Left lung (tissue), 10 donors: ENCODE results near the gene RAD1. TPM values are rescaled to one million over a fixed set of nuclear protein-coding genes. Genes with fewer than 3 reads are reported as not detected.

ENCODE experiments used
- ATAC-seq: fragments of 200-7000 bp; cut with Tn5 transposase; one replicate; pipeline ENCODE4 v1.9.1; 2020; ENCODE audit warnings: moderate library complexity
- DNase-seq, 4 donors: peaks; one replicate each; pipeline ENCODE4 v3.0.0-alpha.2; 2013 to 2020
- H3K27ac ChIP-seq, 2 donors: fragments of 200-600 bp; sonication (generic) in 1 of 2; one replicate each; pipeline versions ENCODE4 v1.5.0 to v1.8.0; 2020 to 2021
- H3K27me3 ChIP-seq, 2 donors: fragments of 200-600 bp; sonication (generic) in 1 of 2; one replicate each; pipeline versions ENCODE4 v1.5.0 to v1.8.0; 2020 to 2021
- H3K36me3 ChIP-seq, 2 donors: fragments of 200-600 bp; sonication (generic) in 1 of 2; one replicate each; pipeline versions ENCODE4 v1.5.0 to v1.8.0; 2020 to 2021
- H3K4me1 ChIP-seq, 2 donors: fragments of 200-600 bp; one replicate each; pipeline ENCODE4 v1.8.0; 2021
- H3K4me3 ChIP-seq, 2 donors: fragments of 200-600 bp; sonication (generic) in 1 of 2; one replicate each; pipeline versions ENCODE4 v1.5.0 to v1.8.0; 2020 to 2021; ENCODE audit warnings: mild to moderate bottlenecking in 1 of 2
- H3K9me3 ChIP-seq, 2 donors: fragments of 200-600 bp; sonication (generic) in 1 of 2; one replicate each; pipeline versions ENCODE4 v1.5.0 to v1.8.0; 2020 to 2021
- CTCF ChIP-seq, 2 donors: fragments of 200-600 bp; sonication (generic) in 1 of 2; IDR thresholded peaks; one replicate each; pipeline versions ENCODE4 v1.5.0 to v1.8.0; 2021; ENCODE audit warnings: antibody characterized with exemption in 2 of 2
- intact Hi-C, 2 donors: fragments of 100-400 bp; cut with DNase I; formaldehyde crosslinking; loops; one replicate each; pipeline versions ENCODE4 v1.11.2 to v1.14.2; 2022
- polyA plus RNA-seq, 6 donors: library from polyadenylated mRNA; unstranded; fragments of 120-200 nt; gene quantifications; one replicate each; pipeline ENCODE4 v1.2.1, GENCODE V29; 2013; ENCODE audit not compliant: insufficient read length in 6 of 6
- total RNA-seq, 2 donors: library from RNA; stranded (reverse); fragmentation: NEBNext Ultra II Directional; extraction: Animal tissue kit (Norgen Biotek cat#: 25700); gene quantifications; one replicate each; pipeline ENCODE4 v1.2.1, GENCODE V29; 2021
- donor health status: DM: no; HTN: yes; CAD: no.
- donor health status: DM: no; HTN: no; CAD: no.

Gene RAD1
- total and polyA plus RNA-seq, 8 donors = 22.6 to 39.9 (median 37.9) TPM

GRCh38 chr5:34919077-34919476 is 3.8 kb upstream of the RAD1 start:
- intact Hi-C loops = no loop called here
- no peak for TF ChIP-seq CTCF (IDR thresholded peaks at IDR 0.05)
- no peak for ATAC-seq
- H3K4me3 ChIP-seq = no peak overlapping the region
- H3K9me3 ChIP-seq = no peaks in the 10 kb centered on the region
- H3K27ac ChIP-seq = no peak overlapping the region
- DNase-seq = no peak
- peaks cover 0 to 52% of the 10 kb centered on the region in 2 donors for H3K36me3 ChIP-seq
- H3K4me1 ChIP-seq = peaks cover 0 to 47% of the 10 kb centered on the region in 2 donors
- no peaks in the 10 kb centered on the region for H3K27me3 ChIP-seq

- H3K36me3 ChIP-seq = peaks cover 0 to 41% of the 10 kb centered on the region in 2 donors
- TF ChIP-seq CTCF (IDR thresholded peaks at IDR 0.05) = no peak
- peaks cover 0 to 47% of the 10 kb centered on the region in 2 donors for H3K4me1 ChIP-seq
- no peak overlapping the region for H3K27ac ChIP-seq
- no peaks in the 10 kb centered on the region for H3K9me3 ChIP-seq
- DNase-seq = no peak
- no peak for ATAC-seq
- intact Hi-C loops = no loop called here
- H3K27me3 ChIP-seq = no peaks in the 10 kb centered on the region
- no peak overlapping the region for H3K4me3 ChIP-seq
These were observed 2.7 kb upstream of the RAD1 start for GRCh38 chr5:34918025-34918424.

- peak overlapping the region; percentile 94 to 97 for H3K4me3 ChIP-seq
- ATAC-seq = no peak
- peaks cover 0 to 47% of the 10 kb centered on the region in 2 donors for H3K4me1 ChIP-seq
- no peaks in the 10 kb centered on the region for H3K9me3 ChIP-seq
- intact Hi-C loops = no loop called here
- peak overlapping the region in 1 of 2 donors; percentile 94 for H3K27ac ChIP-seq
- H3K27me3 ChIP-seq = no peaks in the 10 kb centered on the region
- no peak for DNase-seq
- TF ChIP-seq CTCF (IDR thresholded peaks at IDR 0.05) = no peak
- H3K36me3 ChIP-seq = peaks cover 0 to 34% of the 10 kb centered on the region in 2 donors
These were observed 1.2 kb upstream of the RAD1 start for GRCh38 chr5:34916518-34916917.

- peaks cover 0 to 34% of the 10 kb centered on the region in 2 donors for H3K36me3 ChIP-seq
- ATAC-seq (peak; percentile 14), DNase-seq (no peak)
- no peaks in the 10 kb centered on the region for H3K9me3 ChIP-seq
- TF ChIP-seq CTCF (IDR thresholded peaks at IDR 0.05) = no peak
- H3K4me1 ChIP-seq = peaks cover 0 to 47% of the 10 kb centered on the region in 2 donors
- H3K4me3 ChIP-seq = peak overlapping the region; percentile 94 to 97
- H3K27me3 ChIP-seq = no peaks in the 10 kb centered on the region
- H3K27ac ChIP-seq = peak overlapping the region; percentile 89 to 94
- intact Hi-C loops = no loop called here
These were observed 520 bp upstream of the RAD1 start for GRCh38 chr5:34915856-34916192.

GRCh38 chr5:34914671-34915138 is 599 bp downstream of the RAD1 start:
- H3K4me3 ChIP-seq = peak overlapping the region; percentile 94 to 97
- no peak for TF ChIP-seq CTCF (IDR thresholded peaks at IDR 0.05)
- no peaks in the 10 kb centered on the region for H3K27me3 ChIP-seq
- H3K36me3 ChIP-seq = peaks cover 0 to 35% of the 10 kb centered on the region in 2 donors
- peaks cover 0 to 47% of the 10 kb centered on the region in 2 donors for H3K4me1 ChIP-seq
- intact Hi-C loops = no loop called here
- H3K27ac ChIP-seq = peak overlapping the region; percentile 89 to 94
- DNase-seq (peak in 3 of 4 donors; percentile 5 to 81 (median 43)), ATAC-seq (peak; percentile 13)
- no peaks in the 10 kb centered on the region for H3K9me3 ChIP-seq
